Stimulated activated CD8-positive, alpha-beta memory T cell treated with anti-CD3 and anti-CD28 coated beads, Interleukin-12 subunit alpha, Interleukin-12 subunit beta, amount 100 ng/mL, for 4 hours (primary cell): Measurements from ENCODE around the gene KCND2.
"Not testable (repeated sequence)": the region's sequence is repeated elsewhere in the genome, so short reads cannot be mapped to it uniquely, and the experiment has no call there.

Experiments used
- DNase-seq: peaks from one replicate; pipeline ENCODE4 v3.0.0-alpha.2; 2020; ENCODE audit warnings: low read depth

Gene KCND2

DNA sequence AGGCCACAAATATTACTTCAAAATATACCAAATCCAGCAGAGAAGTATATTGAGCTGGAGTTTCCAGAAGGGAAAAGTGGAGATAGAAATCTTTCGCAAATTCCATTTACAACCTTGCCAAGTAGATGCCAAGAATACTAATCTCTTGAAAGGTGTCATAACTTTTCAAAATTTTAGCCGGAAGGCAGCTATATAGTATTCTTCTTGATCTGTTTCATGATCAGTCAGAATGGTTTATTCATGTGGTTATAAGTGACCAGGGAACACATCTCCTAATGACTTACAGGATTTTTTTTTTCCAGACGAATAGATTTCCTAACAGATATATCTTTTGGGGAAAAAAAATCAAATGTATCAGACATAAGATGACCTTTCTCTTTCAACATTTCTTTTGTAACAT lies 314.3 kb downstream of the KCND2 start:
- no peak for DNase-seq

DNA sequence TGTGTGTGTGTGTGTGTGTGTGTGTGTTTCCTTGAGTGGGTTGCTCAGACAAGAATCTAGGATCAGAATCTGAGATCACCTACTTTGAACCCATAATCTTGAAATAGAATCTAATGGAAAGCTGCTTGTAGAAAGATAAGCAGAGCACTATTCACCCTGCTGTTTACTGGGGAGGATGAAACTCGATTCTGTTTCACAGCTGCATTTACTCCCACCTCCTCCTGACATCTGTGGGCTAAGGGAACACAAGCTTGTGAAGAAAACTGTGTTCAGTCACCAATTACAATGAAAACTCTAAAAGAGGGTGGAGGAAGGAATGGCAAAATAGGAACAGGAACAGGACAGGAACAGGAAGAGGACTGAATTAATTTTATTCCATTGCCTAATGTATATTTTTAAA lies 315.4 kb downstream of the KCND2 start:
- no peak for DNase-seq

DNA sequence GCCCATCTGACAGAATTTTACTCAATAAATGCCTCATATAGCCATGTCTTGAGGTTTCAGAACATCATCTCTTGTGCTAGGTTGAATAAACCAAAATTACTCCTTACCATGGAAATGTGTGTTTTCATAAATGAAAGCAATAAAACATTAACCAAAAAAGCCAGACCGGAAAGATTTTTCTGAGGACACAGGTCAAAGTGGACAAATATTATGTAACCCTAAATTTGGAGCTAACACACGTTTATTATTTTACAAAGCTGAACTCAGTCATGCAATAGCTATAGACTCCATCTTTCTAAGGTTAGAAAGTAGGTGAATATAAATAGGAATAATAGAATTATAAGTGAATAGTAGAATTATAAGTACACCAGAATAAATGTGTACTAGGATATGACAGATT lies 315.9 kb downstream of the KCND2 start:
- no peak for DNase-seq

DNA sequence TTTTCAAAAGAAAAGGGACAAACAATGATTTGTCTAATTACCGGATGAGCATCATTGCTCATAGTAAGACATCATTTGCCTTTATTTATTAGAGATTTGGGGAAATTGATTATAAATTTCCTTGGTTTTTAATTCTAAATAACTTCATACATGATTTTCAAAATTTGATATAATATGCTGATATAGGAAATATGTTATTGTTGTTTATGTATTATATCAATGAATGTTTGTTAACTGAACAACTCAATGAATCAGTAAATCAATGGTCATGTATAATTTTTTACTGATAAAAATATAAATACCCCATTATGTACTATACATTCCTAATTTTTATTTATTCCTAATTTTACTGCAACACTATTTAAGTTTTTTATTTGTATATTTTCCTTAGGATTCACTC lies 327.6 kb downstream of the KCND2 start:
- DNase-seq, result no peak

DNA sequence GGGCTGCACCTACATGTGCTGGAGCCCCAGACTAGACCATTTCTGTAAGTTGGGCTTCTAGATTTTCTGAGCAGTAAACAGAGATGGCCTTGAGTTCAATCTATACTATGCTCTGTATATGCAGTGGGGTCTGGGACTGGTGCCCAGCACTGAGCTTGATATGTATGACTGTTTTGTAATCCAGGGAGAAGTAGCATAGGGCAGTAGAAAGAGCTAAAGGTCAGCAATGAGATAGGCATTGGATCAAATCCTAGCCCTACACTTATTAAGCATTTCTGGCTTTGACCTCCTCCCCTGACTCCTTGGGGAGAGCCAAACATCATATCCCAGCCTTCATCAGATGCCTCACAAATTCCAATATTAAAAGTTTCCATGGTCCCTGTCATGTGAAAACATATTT lies 330.4 kb downstream of the KCND2 start:
- no peak for DNase-seq

DNA sequence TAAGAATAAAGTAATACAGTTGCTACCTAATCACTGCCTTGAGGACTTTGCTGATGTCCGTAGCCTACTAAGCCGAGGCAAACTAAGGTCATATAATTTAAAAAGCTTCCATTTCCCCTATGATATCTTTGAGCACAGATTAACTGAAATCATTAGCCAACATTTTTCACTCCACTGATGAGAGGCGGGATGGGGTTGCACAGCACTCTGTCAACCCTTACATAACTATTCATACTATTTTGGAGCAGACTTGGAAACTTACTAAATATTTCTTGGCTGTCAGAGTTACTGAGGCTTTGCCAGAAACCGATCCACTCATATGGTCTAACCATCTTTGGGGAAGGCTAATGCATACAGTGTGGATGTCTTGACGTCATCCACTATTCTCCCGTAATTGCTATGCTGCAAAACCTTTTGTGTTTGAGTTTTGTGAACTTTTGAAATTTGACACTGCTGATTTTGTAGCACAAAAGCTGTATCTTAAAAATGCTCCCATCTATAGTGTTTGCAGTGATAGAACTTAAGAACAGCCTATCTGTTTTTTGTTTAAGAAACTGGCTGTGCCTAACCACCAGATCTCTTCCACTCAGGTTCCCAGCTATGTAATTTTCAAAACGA lies 336.3 kb downstream of the KCND2 start:
- DNase-seq, result no peak

DNA sequence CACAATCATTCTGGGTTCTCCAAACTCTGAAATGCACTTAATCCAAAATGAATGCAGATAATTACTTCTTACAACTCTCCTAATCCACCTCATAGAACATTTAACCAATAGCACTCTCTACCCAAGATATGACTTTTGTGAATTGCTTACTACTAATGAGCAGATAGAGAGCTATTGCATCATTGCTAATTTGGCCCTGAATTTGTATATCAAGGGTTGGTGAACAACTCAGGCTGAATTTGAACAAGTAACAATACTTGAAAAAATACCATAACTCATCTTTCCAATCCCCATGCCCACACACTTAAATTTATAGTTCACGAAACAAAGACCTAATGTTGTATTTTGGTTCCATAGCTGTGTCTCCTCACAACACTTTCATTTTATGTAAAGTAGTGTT lies 339.0 kb downstream of the KCND2 start:
- DNase-seq, result no peak

DNA sequence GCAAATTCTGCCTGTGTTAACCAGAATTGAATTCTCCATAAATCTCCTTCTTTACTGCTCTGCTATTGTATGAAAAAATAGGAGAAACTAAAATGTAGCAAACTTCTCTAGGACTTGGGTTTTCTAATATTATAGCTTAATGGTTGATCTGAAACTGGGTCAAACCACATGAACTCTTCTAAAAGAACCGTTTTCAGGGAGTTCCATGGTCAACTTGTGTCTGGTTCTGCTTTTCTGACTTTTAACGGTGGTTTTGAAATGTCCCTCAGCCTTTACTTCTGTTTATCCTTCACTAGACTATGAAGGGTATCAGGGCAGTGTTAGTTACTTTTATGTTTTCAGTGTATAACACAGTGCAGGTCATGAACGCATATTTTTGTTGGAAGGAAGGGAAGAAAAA lies 342.7 kb downstream of the KCND2 start:
- DNase-seq, result no peak

DNA sequence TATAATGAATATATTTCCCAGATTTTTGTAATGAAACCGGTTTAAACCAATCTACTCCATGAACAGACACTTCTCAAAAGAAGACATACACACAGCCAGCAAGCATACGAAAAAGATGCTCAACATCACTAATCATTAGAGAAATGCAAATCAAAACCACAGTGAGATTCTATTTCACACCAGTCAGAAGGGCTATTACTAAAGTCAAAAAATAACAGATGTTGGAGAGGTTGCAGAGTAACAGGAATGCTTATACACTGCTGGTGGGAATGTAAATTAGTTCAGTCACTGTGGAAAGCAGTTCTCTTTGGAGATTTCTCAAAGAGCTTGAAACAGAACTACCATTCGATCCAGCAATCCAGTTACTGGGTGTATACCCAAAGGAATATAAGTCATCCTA lies 344.3 kb downstream of the KCND2 start:
- no peak for DNase-seq

DNA sequence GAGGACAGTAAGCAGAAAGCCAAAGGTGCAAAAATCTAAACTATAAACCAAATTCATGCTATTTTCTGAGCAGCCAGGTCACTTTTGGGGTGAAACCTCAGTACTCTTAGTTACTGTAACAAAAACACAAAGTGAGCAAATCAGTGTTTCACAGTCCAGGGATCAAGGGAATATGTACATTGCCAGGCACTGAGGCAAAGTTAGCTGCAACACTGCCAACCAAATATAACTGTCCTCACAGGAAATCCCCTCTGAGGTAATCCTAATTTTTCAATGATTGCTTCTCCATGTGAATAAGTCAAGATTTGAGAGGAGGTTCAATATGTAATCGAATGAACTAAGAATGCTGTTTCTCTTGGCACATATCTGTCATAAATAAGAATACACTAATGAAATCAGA lies 355.3 kb downstream of the KCND2 start:
- DNase-seq, result no peak

DNA sequence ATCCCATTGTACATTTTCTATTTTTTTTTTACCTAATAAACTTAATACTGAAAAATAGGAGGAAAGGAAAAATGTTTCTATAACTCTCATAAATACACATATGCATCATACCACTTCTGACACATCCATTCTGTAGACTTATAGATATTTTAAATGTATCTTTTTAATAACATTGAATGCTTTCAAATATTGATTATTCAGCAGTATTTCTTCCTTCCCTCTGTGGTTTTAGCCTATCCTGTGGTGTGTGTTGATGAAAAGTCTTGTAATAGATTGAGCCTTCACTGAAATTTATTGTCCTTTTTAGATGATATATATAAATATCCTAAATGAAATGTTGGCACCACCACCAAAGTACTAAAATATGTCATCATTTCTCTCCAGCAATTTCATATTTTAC lies 366.9 kb downstream of the KCND2 start:
- no peak for DNase-seq

DNA sequence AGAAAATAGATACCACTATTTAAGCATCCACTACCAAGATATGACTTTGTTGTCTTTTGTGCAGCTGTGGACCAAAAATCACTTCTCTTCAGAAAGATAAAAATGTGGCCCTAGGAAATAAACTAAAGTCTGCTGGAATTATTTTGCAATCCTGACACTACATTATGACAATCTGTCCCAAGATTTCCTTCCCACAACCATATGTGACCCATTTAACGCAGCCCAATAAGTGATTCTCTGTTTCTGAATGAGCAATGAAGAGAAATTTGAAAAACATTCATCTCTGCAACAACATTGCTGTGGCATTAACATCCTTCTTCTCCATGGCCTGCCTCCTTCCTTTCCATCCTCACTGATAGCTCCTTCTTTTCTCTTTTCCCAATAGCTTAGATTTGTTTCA lies 373.0 kb downstream of the KCND2 start:
- no peak for DNase-seq

DNA sequence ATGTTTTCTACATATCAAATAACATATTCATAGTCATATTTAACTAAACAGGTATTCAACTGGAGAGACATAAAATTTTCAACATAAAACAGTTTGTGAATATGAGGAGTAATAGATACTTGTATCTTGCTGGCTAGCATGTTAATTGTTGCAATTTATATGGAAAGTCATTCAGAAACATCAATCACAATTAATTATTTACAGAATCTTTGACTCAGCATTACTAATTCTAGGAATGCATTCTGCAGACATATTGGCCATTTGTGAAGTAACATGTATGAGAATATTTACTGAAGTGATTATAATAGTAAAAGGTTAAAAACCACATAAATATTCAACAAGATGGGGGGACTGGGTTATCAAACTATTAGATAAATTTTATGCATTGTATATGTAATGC lies 381.3 kb downstream of the KCND2 start:
- DNase-seq, result no peak

DNA sequence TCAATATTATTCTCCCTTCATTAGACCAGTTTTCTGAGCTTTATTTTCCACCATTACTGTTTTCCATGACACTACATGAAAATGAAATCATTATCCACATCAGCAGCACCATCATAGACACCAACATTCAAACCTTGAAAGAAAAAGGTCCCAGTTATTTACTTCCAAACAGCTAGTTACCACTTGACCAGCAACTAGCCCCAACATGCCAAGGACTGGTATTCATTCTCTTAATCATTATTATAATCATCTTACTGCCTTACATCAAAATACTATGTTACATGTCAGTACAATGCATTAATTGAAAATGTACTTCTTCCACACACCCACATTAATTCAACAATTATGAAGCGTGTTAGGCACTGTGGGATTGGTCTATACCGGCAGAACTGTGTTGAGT lies 385.5 kb downstream of the KCND2 start:
- DNase-seq, result no peak

DNA sequence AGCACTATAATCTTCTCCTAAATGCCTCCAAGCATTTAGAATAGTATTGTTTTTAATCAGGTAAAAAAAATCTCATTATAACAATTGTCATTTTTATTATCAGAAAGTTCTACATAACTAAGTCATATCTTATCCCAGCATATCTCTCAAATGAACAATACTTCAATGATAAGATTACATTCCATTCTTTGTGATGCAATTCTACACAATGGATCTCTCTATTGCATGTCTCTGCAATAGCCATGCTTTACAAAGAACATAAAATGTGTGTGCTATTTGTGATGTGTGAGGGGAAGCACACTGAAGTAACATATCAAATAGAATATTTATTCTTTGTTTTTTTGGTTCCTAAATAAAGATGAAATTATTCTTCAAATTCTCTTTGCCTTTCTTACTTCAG lies 389.3 kb downstream of the KCND2 start:
- DNase-seq, result no peak

DNA sequence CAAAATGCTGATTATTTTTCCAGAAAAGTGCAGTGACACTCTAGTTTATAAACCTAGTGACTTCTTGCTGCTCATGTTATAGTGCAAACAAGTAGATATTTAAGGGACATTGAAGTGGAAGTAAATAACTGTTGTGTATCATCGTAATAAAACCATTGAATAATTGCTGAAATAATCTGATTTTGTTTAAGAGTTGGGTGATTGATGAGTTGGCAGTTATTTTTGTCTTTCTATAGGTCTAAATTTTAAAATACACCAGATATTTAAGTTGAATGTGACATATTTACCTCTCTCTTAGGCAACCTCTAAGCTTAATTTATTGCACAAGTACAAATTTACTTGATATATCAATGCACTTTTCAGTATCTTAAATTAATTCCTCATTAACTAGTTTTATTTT lies 392.1 kb downstream of the KCND2 start:
- DNase-seq, result no peak

DNA sequence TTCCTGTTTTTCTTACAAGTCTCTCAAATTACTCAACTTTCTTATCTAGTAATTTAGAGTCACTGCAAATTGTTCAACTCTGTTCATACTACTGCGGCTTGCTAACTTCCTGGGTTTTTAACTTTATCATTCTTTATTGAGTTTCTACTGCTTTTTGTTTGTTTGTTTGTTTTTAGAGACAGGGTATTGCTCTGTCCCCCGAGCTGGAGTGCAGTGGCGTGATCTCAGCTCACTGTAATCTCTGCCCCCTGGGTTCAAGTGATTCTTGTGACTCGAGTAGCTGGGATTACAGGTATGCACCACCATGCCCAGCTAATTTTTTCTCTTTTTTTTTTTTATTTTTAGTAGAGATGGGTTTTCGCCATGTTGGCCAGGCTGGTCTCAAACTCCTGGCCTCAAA lies 402.1 kb downstream of the KCND2 start:
- DNase-seq, result no peak

DNA sequence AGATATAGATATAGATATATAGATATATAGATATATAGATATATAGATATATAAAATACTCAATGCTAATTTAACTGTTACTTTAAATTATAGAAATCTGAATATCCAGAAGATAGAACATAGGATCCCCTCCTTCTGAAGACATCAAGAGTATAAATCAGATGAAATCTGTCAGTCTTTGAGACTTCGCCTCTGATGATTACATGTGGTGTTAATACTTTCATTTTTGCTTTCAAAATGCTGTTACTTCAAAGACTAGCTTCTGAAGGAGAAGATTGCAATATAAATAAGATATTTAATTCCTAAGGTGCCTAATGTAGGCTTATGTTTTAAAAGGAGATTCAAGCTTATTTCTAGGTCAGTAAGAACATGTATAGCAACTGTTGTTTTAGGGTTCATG lies 404.6 kb downstream of the KCND2 start:
- DNase-seq, result no peak

DNA sequence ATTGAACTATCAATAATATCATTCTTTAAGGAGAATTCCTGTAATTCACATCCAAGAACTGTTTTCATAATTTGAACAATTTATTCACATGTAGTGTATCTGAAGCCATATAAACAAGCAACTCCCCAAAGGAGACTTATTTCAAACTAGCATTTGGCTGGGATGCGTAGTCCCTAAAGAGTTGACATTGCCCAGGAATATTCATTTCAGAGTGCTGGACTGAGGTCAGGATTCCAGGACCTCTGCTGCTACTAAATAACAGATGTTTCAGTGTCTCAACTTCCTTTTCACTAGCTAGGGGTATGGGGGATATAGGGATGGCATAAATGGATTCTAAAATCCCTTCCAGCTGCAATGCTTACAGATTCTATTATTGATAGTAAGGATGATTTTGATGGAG lies 408.0 kb downstream of the KCND2 start:
- DNase-seq, result no peak

DNA sequence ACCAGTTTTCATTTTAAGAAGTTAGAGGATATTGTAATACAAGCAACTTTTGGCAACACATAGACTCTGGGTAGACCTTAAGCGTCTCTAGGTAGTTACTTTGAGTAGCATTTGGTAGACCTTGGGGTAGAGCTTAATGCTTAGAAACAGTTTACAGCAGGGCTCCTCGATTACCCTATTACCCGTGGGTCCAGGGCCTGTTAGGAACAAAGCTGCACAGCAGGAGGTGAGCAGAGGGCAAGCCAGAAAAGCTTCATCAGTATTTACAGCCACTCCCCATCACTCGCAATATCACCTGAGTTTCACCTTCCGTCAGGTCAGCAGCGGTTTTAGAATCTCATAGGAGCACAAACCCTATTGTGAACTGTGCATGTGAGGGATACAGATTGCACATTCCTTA lies 411.5 kb downstream of the KCND2 start:
- no peak for DNase-seq

DNA sequence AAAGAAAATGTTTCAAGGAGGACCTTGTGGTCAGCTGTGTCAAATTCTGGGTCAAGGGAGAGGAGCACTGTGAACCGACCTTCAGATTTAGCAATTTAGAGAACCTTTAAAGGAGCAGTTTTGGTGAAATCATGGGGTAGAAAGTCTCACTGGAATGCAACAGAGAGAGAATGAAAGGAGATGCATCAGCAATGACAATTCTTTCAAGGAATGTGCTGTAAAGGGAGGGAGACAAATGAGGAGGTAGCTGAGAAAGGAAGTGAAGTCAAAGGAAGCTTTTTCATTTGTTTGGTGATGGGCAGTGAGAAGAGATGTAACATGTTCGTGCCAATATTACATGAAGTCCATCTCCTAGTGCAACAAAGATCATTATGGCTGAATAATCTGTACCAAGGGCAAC lies 418.9 kb downstream of the KCND2 start:
- no peak for DNase-seq

DNA sequence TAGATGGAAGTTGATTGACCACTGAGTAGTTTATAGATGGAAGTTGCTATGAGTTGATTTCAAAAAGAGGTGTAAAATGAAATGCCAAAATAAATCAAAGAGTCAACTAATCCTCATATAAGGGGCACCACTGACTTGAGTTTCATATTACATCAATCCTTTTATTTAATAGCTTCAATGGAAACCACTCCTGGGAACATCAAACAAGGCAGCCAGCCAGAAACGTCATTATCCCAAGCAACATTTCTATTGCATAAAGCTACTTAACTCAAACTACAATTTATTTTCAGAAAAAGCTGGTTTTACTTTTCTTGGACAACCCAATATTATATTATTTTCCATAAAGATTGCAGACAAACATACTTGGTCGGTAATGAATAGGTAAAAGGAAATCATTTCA lies 422.9 kb downstream of the KCND2 start:
- no peak for DNase-seq

DNA sequence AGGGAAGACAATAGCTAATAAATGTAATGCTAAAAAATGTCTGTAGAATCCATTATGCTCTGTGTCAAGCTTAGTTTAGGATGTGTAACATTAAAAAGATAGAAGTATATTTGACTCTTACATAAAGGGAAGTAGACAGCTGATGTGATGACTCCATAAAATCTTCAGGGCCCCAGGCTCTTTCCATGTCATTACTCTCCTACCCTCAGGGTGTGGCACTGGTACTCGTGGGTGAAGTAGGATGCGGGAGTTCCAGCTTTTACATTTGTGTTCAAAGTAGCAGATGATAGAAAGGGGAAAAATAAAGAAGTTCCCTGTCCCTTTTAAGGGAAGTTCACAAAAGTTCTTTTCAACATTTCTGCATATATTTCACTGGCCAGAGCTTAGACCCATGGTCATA lies 427.8 kb downstream of the KCND2 start:
- no peak for DNase-seq

DNA sequence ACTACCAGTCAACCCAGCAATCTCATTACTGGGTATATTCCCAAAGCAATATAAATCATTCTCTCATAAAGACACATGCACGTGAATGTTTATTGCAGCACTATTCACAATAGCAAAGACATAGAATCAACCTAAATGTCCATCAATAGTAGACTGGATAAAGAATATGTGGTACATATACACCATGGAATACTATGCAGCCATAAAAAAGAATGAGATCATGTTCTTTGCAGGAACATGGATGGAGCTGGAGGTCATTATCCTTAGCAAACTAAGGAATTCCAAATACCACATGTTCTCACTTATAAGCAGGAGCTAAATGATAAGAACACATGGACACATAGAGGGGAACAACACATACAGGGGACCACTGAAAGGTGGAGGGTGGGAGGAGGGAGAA lies 429.4 kb downstream of the KCND2 start:
- not testable (repeated sequence) for DNase-seq
